Fibroblast of the conjunctiva (primary cell): Measurements from ENCODE around the gene NAT9.

ENCODE experiments used
- DNase-seq: peaks from one replicate; pipeline ENCODE4 v3.0.0-alpha.2; 2010; ENCODE audit warnings: low read depth

Gene NAT9

DNA sequence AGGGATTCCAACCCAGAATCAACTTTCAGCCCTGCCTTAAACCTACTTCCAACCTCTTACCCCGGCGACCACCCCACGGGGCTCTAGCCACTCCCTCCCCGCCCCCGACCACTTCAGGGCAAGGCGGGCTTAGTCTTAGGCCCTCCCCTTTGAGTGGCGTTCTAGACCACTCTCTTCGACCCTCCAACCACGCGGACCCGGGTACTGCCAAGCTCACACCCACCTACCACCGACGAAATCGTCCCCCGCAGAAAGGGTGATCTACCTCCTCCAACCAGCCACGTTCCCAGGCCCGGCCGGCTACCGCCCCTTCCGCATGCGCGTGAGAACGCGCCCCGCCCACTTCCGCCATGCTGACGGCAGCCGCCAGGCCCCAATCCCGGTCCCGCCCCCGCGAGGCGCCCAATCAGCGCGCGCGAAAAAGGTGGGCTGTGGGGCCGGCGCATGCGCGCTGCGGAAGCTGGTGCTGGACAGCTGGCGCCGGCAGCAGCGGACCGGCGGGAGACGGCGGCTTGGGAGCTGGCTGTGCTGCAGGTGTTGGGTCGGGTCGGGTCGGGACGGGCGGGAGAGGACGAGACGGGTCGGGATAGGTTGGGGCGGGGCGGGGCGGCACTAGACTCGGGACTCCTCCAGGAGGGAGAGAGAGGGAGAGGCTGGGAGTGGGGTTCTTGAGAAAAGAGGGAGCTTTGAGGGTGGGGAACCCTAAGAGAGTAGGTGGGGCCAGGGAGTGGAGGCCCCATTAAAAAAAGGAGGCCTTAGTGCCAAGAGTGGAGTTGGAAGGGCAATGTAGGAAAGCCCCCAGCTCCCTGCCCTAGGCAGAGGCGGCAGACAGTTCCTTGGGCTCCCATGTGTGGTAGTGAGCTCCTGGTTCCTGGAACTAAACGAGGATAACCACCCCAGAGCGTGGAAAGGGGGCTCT is at the start of gene NAT9:
NAT9 (minus strand) TSS at position 302 of the 919 bp plus-strand sequence. CDS start 647 bp downstream, outside the sequence.
- peak; percentile 87 for DNase-seq

DNA sequence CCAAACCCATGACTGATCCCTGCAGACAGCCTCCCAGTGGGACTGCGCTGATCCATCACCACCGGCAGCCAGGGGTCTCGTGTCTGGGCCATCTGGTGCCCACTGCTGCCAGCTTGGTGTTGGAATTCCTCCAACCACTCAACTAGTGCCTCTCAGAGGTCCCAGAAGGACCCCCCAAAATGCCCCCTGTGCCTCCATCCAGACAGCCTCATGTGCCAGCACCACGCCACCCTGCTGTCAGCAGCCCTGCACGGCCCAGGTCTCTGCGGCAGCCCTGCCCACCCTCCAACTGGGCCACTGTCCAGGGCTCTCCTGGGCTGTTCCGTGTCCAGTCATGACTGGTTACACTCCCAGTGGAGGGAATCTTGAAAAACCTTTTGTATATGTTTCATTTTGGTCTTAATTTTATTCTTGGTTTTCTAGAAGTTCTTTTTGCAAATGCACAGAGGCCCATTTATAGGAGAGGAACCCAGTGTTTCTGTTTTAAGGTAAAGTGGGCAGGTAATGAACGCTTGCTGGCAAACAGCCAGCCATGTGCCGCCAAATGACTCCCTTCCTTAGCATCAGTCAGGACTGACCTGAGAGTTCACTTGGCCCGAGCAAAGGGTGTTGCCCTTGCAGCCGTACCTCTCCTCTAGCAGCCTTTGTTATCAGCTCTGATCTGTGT is 48.9 kb upstream of the NAT9 start:
- no peak for DNase-seq

GRCh38 chr17:74822939-74823367 is 46.8 kb upstream of the NAT9 start:
- DNase-seq: no peak

DNA sequence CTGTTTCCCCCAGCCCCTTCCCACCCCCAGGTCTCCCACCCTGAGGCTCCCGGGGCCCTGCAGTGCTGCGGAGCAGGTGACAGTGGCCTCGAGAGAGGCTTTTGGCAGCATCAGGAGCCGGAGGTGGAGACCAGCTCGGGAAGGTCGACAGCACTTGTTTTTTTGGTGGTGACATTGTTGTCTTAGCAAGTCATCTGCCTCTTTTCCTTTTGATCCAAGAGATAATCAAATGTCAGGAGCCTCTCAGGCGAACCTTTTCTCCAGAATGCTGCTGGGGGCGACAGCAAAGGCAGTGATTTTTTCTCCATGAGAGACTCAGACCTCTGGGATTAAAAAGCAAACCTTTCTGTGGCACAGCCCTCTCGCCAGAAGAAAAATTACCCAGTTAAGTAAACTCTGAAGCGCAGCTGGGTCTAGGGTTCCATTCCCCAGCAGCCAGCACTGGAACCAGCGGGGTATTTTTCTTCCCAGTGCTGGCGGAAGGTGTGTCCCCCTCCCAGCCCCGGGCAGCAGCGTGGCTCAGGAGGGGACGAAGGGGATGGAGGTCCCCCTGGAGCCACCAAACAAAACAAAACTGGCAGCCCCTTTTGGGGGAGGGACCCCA is 46.3 kb upstream of the NAT9 start:
- no peak for DNase-seq

DNA sequence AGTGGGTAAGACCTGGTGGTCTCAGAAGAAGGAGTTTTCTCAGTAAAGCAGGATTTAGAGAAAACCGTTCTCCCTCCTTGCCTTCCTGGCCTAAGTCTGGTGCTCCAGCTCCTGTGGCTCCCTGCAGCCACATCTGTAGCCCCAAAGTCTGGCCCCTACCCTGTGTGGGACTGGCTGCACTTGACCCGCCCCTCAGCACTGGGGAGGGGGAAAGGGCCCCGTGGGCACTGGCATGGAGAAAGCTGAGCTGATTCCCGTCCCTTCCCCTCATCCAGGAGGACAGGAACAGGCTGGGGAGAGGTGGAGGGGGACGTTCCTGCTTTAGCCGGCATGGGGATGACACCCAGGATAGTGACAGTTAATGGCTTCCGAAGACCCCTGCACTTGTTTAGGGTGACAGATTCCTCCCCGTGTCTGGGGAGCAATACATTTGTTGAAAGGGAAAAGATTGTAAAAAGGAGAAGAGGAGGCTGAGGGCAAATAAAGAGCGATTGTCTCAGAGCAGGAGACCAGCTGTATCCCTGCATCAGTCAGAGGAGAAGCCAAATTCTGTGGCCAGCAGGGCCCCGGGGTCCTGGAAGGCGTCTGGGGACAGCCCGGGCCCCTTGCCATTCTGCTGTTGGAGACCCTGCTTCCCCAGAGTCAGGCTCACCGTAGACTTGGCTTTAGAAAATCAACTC is 45.6 kb upstream of the NAT9 start:
- no peak for DNase-seq

DNA sequence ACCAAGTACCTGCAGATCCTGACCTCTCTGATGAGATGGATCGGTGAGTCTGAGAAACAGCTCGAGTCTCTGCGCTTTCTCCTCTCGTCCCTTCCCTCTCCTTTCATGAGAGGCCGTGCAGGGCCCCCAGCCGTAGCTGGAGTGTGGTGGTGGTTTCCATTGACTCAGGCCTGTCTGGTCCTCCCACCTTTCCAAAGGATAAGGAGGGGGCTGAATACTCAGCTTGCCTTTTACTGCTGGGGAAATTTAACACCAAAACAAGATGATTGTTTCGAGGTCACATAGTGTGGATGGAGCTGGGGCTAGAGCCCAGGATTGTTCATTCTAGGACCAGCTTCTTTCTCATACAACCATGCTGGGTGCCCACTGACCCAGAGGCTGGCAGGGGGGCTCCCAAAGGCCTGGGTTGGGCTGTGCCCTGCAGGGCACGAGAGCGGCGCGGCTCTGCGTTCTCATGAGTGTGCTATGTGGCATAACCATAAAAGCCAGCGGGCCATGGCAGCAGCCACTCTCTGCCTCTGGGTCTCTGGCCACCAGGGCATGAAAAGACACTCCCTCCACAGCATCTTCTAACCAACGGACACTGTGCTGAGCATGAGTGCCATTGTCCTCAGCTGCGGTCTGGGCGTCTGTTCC is 43.8 kb upstream of the NAT9 start:
- no peak for DNase-seq

GRCh38 chr17:74818291-74818938 is 42.3 kb upstream of the NAT9 start:
- no peak for DNase-seq

DNA sequence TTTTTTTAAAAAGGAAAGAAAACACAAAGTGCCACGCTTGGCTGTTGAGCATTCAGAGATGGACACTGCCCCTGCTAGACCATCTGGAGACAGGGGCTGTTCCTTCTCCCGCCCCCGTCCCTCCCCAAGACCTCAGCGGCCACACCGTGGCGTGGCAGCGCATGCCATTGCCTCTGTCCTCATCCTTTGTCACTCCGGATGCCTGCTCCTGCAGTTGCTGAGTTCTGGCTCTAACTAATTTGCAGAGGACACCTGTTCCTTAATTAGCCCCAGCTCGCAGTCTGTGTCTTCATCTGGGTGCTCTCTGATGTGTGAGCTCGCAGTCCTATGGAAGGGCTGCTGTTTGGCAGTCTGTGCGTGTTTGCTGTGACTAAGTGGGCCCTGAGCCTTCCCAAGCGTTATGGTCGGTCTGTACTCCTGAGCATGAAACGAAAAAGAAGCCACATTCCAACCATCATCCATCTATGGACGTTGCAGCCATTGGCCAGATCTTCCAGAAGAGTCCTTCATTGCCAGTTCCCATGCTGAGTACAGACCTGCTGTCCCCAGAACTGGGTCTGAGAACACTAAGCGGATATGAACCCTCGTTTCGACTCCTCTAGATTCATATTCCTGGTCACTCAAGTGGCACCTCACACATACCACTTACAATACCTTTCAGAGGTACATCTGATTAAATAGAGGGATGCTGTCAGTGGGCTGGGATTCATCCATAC is 40.9 kb upstream of the NAT9 start:
- DNase-seq: no peak

- DNase-seq: no peak
Observed at GRCh38 chr17:74815550-74816370, 39.6 kb upstream of the NAT9 start.

DNA sequence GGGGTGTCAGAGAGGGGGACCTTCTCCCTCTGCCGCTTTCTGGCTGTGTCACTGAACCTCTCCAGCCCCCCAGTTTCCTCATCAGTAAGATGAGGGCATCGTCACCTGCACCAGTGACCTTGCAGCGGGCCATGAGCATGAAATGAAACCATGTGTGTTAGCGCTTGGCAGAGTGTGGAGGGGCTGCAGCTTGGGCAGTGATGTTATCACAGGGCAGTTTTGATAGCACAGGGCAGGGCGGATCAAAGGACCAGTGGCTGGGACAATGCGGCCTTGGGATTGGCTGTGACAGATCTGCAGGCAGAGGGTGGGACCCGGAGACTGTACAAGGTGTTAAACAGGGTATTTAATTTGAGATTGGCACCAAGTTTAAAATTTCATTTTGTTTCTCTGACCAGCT is 38.9 kb upstream of the NAT9 start:
- no peak for DNase-seq

GRCh38 chr17:74814453-74814852 is 38.3 kb upstream of the NAT9 start:
- DNase-seq: no peak

- DNase-seq: no peak
Observed at GRCh38 chr17:74812109-74813009, 36.2 kb upstream of the NAT9 start.

DNA sequence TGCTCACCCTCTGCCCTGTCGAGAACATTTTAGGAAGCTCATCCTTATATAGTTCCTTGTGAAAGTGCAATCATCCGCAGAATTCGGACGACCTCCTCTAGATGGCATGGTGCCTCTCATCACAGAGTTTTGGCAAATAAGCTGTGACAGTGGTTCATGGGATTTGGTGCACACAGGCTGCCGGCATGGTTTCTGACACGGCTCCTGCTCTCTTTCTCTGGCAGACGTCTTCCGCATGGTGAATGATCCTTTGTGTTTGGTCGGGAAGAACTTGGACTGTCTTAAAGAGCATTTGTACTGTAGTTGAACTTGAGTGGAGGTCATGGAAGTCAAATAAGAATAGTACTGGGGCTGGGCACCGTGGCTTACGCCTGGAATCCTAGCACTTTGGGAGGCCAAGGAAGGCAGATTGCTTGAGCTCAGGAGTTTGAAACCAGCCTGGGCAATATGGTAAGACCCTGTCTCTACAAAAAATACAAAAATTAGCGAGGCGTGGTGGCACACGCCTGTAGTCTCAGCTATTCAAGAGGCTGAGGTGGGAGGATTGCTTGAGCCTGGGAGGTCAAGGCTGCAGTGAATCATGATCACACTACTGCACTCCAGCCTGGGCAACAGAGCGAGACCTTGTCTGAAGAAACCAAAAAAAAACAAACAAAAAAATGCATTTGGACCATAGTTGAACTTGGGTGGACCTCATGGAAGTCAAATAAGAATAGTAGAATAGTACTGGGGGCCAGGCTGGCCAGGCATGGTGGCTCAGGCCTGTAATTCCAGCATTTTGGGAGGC is 34.7 kb upstream of the NAT9 start:
- no peak for DNase-seq

- no peak for DNase-seq
Observed at GRCh38 chr17:74808714-74809430, 32.7 kb upstream of the NAT9 start.

DNA sequence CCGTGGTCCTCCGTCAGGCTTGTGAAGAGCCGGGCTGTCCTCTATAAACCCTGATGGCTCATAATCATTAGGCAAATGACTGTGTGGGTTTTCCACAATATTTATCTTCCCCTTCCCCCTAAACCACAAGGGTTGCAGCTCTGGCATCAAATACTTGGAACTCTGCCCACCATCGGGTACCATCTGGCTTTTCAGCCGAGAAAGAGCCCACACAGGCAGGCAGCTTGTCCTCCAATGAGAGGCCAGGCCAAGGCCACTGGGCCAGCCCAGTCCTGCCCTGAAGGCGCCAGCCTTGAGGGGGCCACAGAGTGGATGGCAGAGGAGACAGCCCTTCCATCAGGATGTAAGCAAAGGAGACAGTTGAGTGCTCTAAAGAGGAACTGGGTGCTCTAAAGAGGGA is 31.8 kb upstream of the NAT9 start:
- no peak for DNase-seq

DNA sequence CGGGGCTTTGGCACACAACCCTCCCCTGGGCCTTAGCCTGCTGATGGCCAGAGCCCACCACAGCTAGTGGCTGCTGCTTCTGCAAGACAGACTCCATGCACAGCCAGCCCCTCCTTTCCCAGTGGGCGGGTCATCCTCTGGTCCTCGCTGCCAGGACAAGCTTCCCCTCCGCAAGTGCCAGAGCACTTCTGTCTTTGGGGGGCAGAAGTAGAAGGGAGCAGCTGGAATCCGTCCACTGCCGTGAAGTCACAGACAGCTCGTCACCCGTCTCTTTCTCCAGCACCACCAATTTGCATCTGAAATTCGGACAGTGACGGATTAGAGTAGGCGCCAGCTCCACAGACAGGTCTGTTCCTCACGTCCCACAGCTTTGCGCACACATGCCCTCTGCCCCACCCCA is 31.3 kb upstream of the NAT9 start:
- no peak for DNase-seq

- no peak for DNase-seq
Observed at GRCh38 chr17:74806334-74806733, 30.2 kb upstream of the NAT9 start.
